Nephron progenitor cell (in vitro differentiated cells): ENCODE results near the gene PDE8B.

ENCODE experiments used
- DNase-seq: peaks from one replicate; pipeline ENCODE4 v3.0.0; 2021
- H3K27ac Mint-ChIP-seq: 2 replicates; pipeline ENCODE4 v1.8.0; 2021; ENCODE audit warnings: mild to moderate bottlenecking, moderate library complexity, mixed read lengths
- H3K27me3 Mint-ChIP-seq: 2 replicates; pipeline ENCODE4 v1.8.0; 2021; ENCODE audit warnings: mild to moderate bottlenecking, low read depth, mixed read lengths; ENCODE audit not compliant: poor library complexity
- H3K36me3 Mint-ChIP-seq: 2 replicates; pipeline ENCODE4 v1.8.0; 2021; ENCODE audit warnings: low read depth, mixed read lengths
- H3K4me1 Mint-ChIP-seq: 2 replicates; pipeline ENCODE4 v1.8.0; 2021; ENCODE audit warnings: mixed read lengths
- H3K4me3 Mint-ChIP-seq: 2 replicates; pipeline ENCODE4 v1.8.0; 2021; ENCODE audit warnings: mild to moderate bottlenecking, moderate library complexity, mixed read lengths
- H3K9me3 Mint-ChIP-seq: 2 replicates; pipeline ENCODE4 v1.8.0; 2021; ENCODE audit warnings: mild to moderate bottlenecking, moderate library complexity, mixed read lengths
- TF ChIP-seq, protein P1 (sequence below): fragments of 200-600 bp; sonication (generic); IDR thresholded peaks from 2 replicates; pipeline ENCODE4 v1.5.0; 2021; ENCODE audit warnings: antibody characterized with exemption

The PDE8B gene

DNA sequence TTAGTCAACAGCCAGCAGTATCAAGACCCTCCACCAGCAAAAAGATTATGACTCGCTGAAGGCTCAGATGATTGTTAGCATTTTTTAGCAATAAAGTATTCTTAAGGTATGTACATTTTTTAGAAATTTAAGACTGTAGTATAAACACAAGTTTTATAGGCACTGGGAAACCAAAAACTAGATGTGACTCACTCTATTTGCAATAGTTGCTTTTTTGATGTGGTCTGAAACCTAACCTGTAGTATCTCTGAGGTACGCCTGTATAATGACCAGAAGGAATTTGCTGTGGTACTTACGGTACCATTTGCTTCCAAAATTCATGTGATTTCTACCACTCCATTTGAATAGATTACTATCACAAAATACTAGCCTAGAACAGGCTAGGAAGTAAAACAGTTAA is 220.8 kb downstream of the PDE8B start:
- H3K4me1 Mint-ChIP-seq: no peaks in the 10 kb centered on the region
- peaks cover 52% of the 10 kb centered on the region for H3K36me3 Mint-ChIP-seq
- H3K9me3 Mint-ChIP-seq: no peaks in the 10 kb centered on the region
- H3K27me3 Mint-ChIP-seq: no peaks in the 10 kb centered on the region
- no peak for DNase-seq
- TF ChIP-seq, protein P1, sequence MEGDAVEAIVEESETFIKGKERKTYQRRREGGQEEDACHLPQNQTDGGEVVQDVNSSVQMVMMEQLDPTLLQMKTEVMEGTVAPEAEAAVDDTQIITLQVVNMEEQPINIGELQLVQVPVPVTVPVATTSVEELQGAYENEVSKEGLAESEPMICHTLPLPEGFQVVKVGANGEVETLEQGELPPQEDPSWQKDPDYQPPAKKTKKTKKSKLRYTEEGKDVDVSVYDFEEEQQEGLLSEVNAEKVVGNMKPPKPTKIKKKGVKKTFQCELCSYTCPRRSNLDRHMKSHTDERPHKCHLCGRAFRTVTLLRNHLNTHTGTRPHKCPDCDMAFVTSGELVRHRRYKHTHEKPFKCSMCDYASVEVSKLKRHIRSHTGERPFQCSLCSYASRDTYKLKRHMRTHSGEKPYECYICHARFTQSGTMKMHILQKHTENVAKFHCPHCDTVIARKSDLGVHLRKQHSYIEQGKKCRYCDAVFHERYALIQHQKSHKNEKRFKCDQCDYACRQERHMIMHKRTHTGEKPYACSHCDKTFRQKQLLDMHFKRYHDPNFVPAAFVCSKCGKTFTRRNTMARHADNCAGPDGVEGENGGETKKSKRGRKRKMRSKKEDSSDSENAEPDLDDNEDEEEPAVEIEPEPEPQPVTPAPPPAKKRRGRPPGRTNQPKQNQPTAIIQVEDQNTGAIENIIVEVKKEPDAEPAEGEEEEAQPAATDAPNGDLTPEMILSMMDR: no peak
- H3K27ac Mint-ChIP-seq: no peak overlapping the region
- H3K4me3 Mint-ChIP-seq: no peak overlapping the region

DNA sequence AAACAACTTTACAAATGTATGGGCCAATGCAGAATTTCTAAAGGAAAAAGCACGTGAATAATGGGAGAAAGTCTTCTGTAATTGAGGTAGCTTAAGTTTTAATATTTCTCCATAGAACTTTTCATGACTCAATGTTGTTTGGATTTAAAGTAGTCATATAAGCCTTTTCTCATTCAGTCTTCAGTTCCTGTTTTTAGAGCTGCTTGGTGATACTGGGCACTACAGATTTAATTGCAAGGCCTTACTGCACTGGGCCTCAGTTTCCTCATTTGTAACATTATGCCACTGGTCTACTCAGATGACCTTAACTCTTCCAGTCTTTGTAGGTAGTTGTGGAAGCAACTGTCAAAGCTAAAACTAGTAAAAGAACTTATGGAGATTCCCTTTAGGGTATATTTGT is 221.2 kb downstream of the PDE8B start:
- peaks cover 54% of the 10 kb centered on the region for H3K36me3 Mint-ChIP-seq
- no peak overlapping the region for H3K27ac Mint-ChIP-seq
- H3K4me1 Mint-ChIP-seq: no peaks in the 10 kb centered on the region
- H3K4me3 Mint-ChIP-seq: no peak overlapping the region
- TF ChIP-seq, protein P1: no peak
- no peaks in the 10 kb centered on the region for H3K27me3 Mint-ChIP-seq
- no peaks in the 10 kb centered on the region for H3K9me3 Mint-ChIP-seq
- DNase-seq: no peak

DNA sequence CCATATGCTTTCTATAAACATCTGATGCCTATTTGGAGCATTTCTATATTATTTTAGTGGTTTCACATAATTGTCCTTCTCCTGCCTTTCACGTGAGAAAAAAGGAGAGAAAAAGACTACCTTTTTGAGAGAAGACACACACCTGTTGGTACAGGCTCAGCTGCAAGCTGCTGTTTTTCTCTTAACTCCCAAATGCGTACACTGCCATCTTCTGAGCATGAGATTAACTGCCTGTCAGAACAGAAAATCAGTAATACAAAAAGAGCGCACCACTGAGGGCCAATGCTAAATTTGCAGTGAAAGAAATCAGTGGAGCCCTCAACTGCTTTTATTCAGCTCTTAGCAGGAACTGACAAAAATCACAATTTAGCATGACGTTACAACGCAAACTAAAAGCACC is 226.7 kb downstream of the PDE8B start:
- no peak for DNase-seq
- Mint-ChIP-seq H3K27me3 (no peaks in the 10 kb centered on the region), H3K36me3 (peaks cover 45% of the 10 kb centered on the region), H3K4me1 (no peaks in the 10 kb centered on the region), H3K4me3 (no peak overlapping the region), H3K9me3 (no peaks in the 10 kb centered on the region), H3K27ac (no peak overlapping the region)
- TF ChIP-seq, protein P1: no peak

DNA sequence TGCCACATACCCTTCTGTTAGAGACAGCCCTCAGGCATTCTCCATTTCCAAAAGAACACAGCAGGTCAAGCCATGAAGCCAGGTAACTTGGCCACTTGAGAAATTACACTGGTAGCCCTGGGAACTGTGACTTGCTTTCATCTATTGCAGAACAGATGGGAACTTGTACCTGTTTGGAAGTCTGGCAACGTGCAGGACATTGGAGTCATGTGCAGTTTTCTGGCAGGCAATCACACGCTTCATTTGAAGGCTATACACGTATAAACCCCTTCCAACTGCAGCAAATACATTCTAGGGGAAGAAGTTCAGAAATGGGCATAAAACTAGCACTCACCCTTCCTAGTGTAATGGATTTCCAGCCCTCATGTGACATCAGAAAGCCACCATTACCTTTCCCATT is 227.6 kb downstream of the PDE8B start:
- TF ChIP-seq, protein P1: no peak
- H3K9me3 Mint-ChIP-seq: no peaks in the 10 kb centered on the region
- H3K27ac Mint-ChIP-seq: no peak overlapping the region
- H3K27me3 Mint-ChIP-seq: no peaks in the 10 kb centered on the region
- H3K4me3 Mint-ChIP-seq: no peak overlapping the region
- DNase-seq: no peak
- H3K4me1 Mint-ChIP-seq: no peaks in the 10 kb centered on the region
- H3K36me3 Mint-ChIP-seq: peaks cover 38% of the 10 kb centered on the region

DNA sequence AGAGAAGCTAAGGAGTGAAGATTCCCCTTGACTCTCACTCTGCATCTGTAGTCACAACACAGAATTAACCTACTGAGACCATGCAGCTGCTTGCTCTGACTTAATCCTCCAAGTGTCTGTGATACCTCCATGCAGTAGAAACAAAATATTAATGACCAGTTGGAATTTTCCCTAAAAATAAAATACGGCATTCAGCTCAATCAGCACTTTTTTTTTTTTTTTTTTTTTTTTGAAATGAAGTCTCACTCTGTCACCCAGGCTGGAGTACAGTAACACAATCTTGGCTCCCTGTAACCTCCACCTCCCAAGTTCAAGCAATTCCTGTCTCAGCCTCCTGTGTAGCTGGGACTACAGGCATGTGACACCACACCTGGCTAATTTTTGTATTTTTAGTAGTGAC is 233.2 kb downstream of the PDE8B start:
- no peaks in the 10 kb centered on the region for H3K27me3 Mint-ChIP-seq
- H3K9me3 Mint-ChIP-seq: peaks cover 24% of the 10 kb centered on the region
- H3K27ac Mint-ChIP-seq: no peak overlapping the region
- H3K4me1 Mint-ChIP-seq: no peaks in the 10 kb centered on the region
- DNase-seq: no peak
- H3K36me3 Mint-ChIP-seq: peaks cover 65% of the 10 kb centered on the region
- TF ChIP-seq, protein P1: no peak
- no peak overlapping the region for H3K4me3 Mint-ChIP-seq

DNA sequence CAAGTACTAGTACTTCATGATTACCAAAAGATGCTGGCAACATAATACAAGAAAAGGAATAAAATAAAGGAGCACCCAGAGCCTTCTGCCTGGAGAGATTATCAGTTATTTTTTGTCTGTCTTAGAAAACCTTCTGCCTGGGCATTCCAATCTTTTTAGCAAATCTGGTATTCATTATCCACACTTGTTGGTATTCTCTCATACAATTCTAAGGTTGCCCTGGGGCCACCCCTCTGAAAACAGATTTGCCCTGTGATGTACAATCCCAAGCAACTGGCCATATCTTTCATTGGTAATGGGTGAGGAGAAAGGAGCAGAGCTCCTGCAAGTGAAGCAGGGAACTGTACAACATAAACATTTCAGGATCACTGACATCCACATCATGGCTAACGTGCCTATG is 233.9 kb downstream of the PDE8B start:
- Mint-ChIP-seq H3K27me3 (no peaks in the 10 kb centered on the region), H3K9me3 (peaks cover 24% of the 10 kb centered on the region), H3K36me3 (peaks cover 71% of the 10 kb centered on the region), H3K27ac (no peak overlapping the region), H3K4me1 (no peaks in the 10 kb centered on the region), H3K4me3 (no peak overlapping the region)
- DNase-seq: no peak
- TF ChIP-seq, protein P1: no peak
